Endothelial cell of umbilical vein (primary cell): Measurements from ENCODE around the gene DENND5A. TPM values are rescaled to one million over a fixed set of nuclear protein-coding genes. Genes with fewer than 3 reads are reported as not detected.

Experiments
- BruUV-seq: library from RNA; stranded (reverse); fragments of 400-500 nt; replicated peaks from 2 replicates; lab custom pipeline; 2021; lab: Mats Ljungman, UMichigan
- CTCF ChIA-PET: fragments of 300-600, 350-600 bp; sonication (Branson Sonifier 250); formaldehyde crosslinking; loops from one replicate; lab custom pipeline; 2021; ENCODE audit warnings: antibody characterized with exemption, inconsistent platforms; lab: Charles Lee
- POLR2A ChIA-PET: fragments of 300-600, 350-600 bp; sonication (Branson Sonifier 250); formaldehyde crosslinking; loops from one replicate; lab custom pipeline; 2021; ENCODE audit warnings: antibody characterized with exemption, inconsistent platforms; lab: Charles Lee
- DNase-seq: peaks from one replicate; pipeline ENCODE4 v3.0.0-alpha.2; 2011; ENCODE audit warnings: low read depth, low spot score
- FAIRE-seq: peaks from 2 replicates; lab custom pipeline; 2011; peaks lifted over from hg19 to GRCh38; lab: Jason Lieb, UNC
- H2AFZ ChIP-seq: 2 replicates; pipeline ENCODE4 v1.6.0; 2012; ENCODE audit warnings: low read depth, low read length, control low read depth, inconsistent platforms
- H3K27ac ChIP-seq: 2 replicates; pipeline ENCODE4 v1.5.1; 2011; ENCODE audit warnings: low read depth, mild to moderate bottlenecking, control low read depth, low read length, moderate library complexity; ENCODE audit not compliant: insufficient read depth
- H3K27me3 ChIP-seq, 2 experiments: 2 replicates each; pipeline versions ENCODE4 v1.6.0 to v1.6.1; 2011; ENCODE audit warnings: low read length in 2 of 2, mixed read lengths in 1 of 2; ENCODE audit not compliant: control insufficient read depth in 2 of 2, insufficient read depth in 2 of 2
- H3K36me3 ChIP-seq, 2 experiments: 2 replicates in 1 of 2; 3 replicates in 1 of 2; pipeline ENCODE4 v1.5.1; 2011; ENCODE audit warnings: low read length in 2 of 2, mild to moderate bottlenecking in 1 of 2, moderate library complexity in 1 of 2; ENCODE audit not compliant: control insufficient read depth in 2 of 2, insufficient read depth in 2 of 2; ENCODE audit errors: extremely low read depth in 1 of 2
- H3K4me1 ChIP-seq: 3 replicates; pipeline ENCODE4 v1.5.1; 2011; ENCODE audit warnings: mild to moderate bottlenecking, low read length; ENCODE audit not compliant: control insufficient read depth, insufficient read depth; ENCODE audit errors: extremely low read depth
- H3K4me2 ChIP-seq: 2 replicates; pipeline ENCODE4 v1.6.1; 2011; ENCODE audit warnings: low read length, control low read depth, mixed read lengths; ENCODE audit not compliant: insufficient read depth
- H3K4me3 ChIP-seq, 3 experiments: fragments of 200-600 bp in 1 of 3; sonication (generic), shearing (Covaris generic) in 1 of 3; replicated peaks in 1 of 3; 2 replicates each; pipeline ENCODE4 v1.5.1; 2011 to 2016; ENCODE audit warnings: control low read depth in 3 of 3, low read length in 3 of 3, mild to moderate bottlenecking in 2 of 3, inconsistent platforms in 1 of 3, low read depth in 1 of 3, moderate library complexity in 1 of 3; ENCODE audit not compliant: insufficient read depth in 1 of 3
- H3K79me2 ChIP-seq: 2 replicates; pipeline ENCODE4 v1.6.0; 2012; ENCODE audit warnings: low read length, inconsistent platforms; ENCODE audit not compliant: control insufficient read depth, insufficient read depth
- H3K9ac ChIP-seq: replicated peaks from 2 replicates; pipeline ENCODE3; 2011; ENCODE audit warnings: low read length, control low read depth; ENCODE audit not compliant: insufficient read depth; ENCODE audit errors: extremely low read depth
- H3K9me1 ChIP-seq: replicated peaks from 3 replicates; pipeline ENCODE4 v1.6.0; 2011; ENCODE audit warnings: mild to moderate bottlenecking, low read length; ENCODE audit not compliant: control insufficient read depth, insufficient read depth; ENCODE audit errors: extremely low read depth
- H3K9me3 ChIP-seq: replicated peaks from 2 replicates; pipeline ENCODE4 v1.5.1; 2012; ENCODE audit warnings: low read length, inconsistent platforms; ENCODE audit not compliant: control insufficient read depth, insufficient read depth
- H4K20me1 ChIP-seq: replicated peaks from 2 replicates; pipeline ENCODE3; 2011; ENCODE audit warnings: mild to moderate bottlenecking, low read length; ENCODE audit not compliant: control insufficient read depth, insufficient read depth; ENCODE audit errors: extremely low read depth
- CTCF ChIP-seq, 2 donors: IDR thresholded peaks; 1 replicate in 1 of 2; 2 replicates in 1 of 2; pipeline ENCODE4 v1.5.1; 2011; ENCODE audit warnings: low read length in 2 of 2, mild to moderate bottlenecking in 2 of 2, moderate library complexity in 2 of 2, control low read depth in 1 of 2, inconsistent platforms in 1 of 2, low read depth in 1 of 2; ENCODE audit not compliant: insufficient read depth in 1 of 2; ENCODE audit errors: extremely low read depth in 1 of 2
- EZH2 ChIP-seq: IDR thresholded peaks from 2 replicates; pipeline ENCODE4 v1.6.1; 2012; ENCODE audit warnings: borderline replicate concordance, low read depth, mild to moderate bottlenecking, moderate library complexity, low read length, inconsistent platforms; ENCODE audit not compliant: severe bottlenecking
- FOS ChIP-seq: IDR thresholded peaks from 2 replicates; pipeline ENCODE4 v1.6.1; 2011; ENCODE audit warnings: mild to moderate bottlenecking, low read length, moderate library complexity, borderline replicate concordance; ENCODE audit not compliant: insufficient read depth
- GATA2 ChIP-seq: IDR thresholded peaks from 2 replicates; pipeline ENCODE4 v1.7.0; 2011; ENCODE audit warnings: low read depth, mild to moderate bottlenecking, moderate library complexity, mixed read lengths, low read length; ENCODE audit not compliant: insufficient read length, insufficient read depth
- JUN ChIP-seq: IDR thresholded peaks from 2 replicates; pipeline ENCODE4 v1.6.1; 2011; ENCODE audit warnings: borderline replicate concordance, low read depth; ENCODE audit not compliant: insufficient read length, insufficient read depth
- MAX ChIP-seq: IDR thresholded peaks from 2 replicates; pipeline ENCODE4 v1.6.1; 2011; ENCODE audit not compliant: insufficient read depth, insufficient read length
- MYC ChIP-seq: IDR thresholded peaks from one replicate; pipeline ENCODE4 v1.6.1; 2011; ENCODE audit warnings: mild to moderate bottlenecking, low read depth, low read length
- POLR2A ChIP-seq: IDR thresholded peaks from 2 replicates; pipeline ENCODE4 v1.6.1; 2012; ENCODE audit warnings: low read depth, mild to moderate bottlenecking, control low read depth, low read length
- POLR2AphosphoS5 ChIP-seq: IDR thresholded peaks from 2 replicates; pipeline ENCODE4 v1.6.1; 2012; ENCODE audit warnings: low read depth, mild to moderate bottlenecking, control low read depth, low read length, moderate library complexity; ENCODE audit not compliant: insufficient read depth
- dilution Hi-C: fragments of 300-500 bp; cut with MboI; formaldehyde crosslinking; loops from one replicate; pipeline ENCODE4 v1.15.0; 2019; ENCODE audit warnings: low sequenced_read_pairs; ENCODE audit not compliant: extremely low pct_ligation_motif_present
- intact Hi-C: fragments of 100-400 bp; cut with micrococcal nuclease; formaldehyde crosslinking; loops from one replicate; pipeline ENCODE4 v1.10.0; 2022
- polyA plus RNA-seq, 4 experiments: library from polyadenylated mRNA; depleted of rRNA in 3 of 4; stranded (reverse) in 3 of 4; unstranded in 1 of 4; fragments of >200 nt; gene quantifications; 2 replicates each; pipeline versions ENCODE4 v1.2.1 to v1.2.3, GENCODE V29; 2011 to 2012; ENCODE audit warnings: missing spikeins in 1 of 4
- total RNA-seq: library from RNA; stranded (reverse); gene quantifications from 2 replicates; pipeline ENCODE4 v1.2.3, GENCODE V29; 2021

Gene DENND5A
- total and polyA plus RNA-seq, 2 donors (not counting 3 experiments of a cell fraction or from before 2014, with no cell fraction given), result 116 to 220 TPM

DNA sequence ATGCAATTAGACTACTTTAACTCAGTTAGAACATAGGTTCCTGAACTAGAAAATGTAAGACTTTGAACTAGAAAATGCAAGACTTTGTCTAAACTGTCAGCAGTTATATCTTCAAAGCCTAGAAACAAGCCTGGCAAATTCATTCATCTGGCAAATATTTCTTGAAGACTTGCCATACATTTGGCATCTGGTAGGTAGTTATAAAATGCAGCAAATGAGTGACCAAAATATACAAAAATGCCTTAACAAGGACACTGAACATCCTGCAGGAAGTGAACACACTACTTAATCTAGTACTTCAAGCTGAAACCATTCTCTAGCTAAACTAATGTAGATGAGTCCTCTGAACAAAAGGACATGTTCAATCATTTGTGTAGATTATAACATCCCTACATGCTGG, 89.0 kb downstream of the DENND5A start:
- DNase-seq (no peak), FAIRE-seq (no peak)
- dilution Hi-C loops (no loop called here), intact Hi-C loops (loop anchor here (10.0 kb wide), 1 partner anchor 209 kb away; the partner anchor contains the start of gene IPO7)
- ChIA-PET CTCF (interaction anchor here (1.0 to 1.2 kb wide), 2 partner anchors 11 to 330 kb away, joined by 4 read pairs; no protein-coding TSS in a partner anchor), POLR2A (no interaction called here)
- H3K79me2 ChIP-seq, result peaks cover 2% of the 10 kb centered on the region
- H3K9me1 ChIP-seq, result no peaks in the 10 kb centered on the region
- TF ChIP-seq POLR2AphosphoS5, result no peak
- H3K4me3 ChIP-seq, result no peak overlapping the region
- no peaks in the 10 kb centered on the region for H3K27me3 ChIP-seq
- H3K4me1 ChIP-seq, result peaks cover 11% of the 10 kb centered on the region
- no TSS peak for BruUV-seq
- no peaks in the 10 kb centered on the region for H4K20me1 ChIP-seq
- no peak overlapping the region for H3K4me2 ChIP-seq
- no peak overlapping the region for H2AFZ ChIP-seq
- H3K36me3 ChIP-seq, result peaks cover 8 to 18% of the 10 kb centered on the region in 2 experiments
- no peak overlapping the region for H3K27ac ChIP-seq
- H3K9ac ChIP-seq, result no peak overlapping the region
- no peaks in the 10 kb centered on the region for H3K9me3 ChIP-seq

- BruUV-seq, result no TSS peak
- Histone ChIP-seq H3K4me2 (no peak overlapping the region), H3K36me3 (peaks cover 6 to 9% of the 10 kb centered on the region in 2 experiments), H3K9me1 (no peaks in the 10 kb centered on the region), H3K9ac (no peak overlapping the region), H3K9me3 (no peaks in the 10 kb centered on the region), H2AFZ (no peak overlapping the region), H3K4me1 (peaks cover 14% of the 10 kb centered on the region), H3K27me3 (no peaks in the 10 kb centered on the region), H4K20me1 (no peaks in the 10 kb centered on the region), H3K4me3 (no peak overlapping the region), H3K27ac (no peak overlapping the region), H3K79me2 (peaks cover 2% of the 10 kb centered on the region)
- ChIA-PET CTCF (interaction anchor here (1.4 kb wide), 1 partner anchor 334 kb away, joined by 3 read pairs; no protein-coding TSS in a partner anchor), POLR2A (no interaction called here)
- intact Hi-C loops (loop anchor here (10.0 kb wide), 1 partner anchor 212 kb away; the partner anchor contains the start of gene IPO7), dilution Hi-C loops (no loop called here)
- no peak for DNase-seq
- TF ChIP-seq MYC (no peak), GATA2 (no peak), FOS (no peak), MAX (no peak), POLR2AphosphoS5 (no peak), CTCF (IDR thresholded peaks at IDR 0.05; ENCODE audit: extremely low read depth in 1 of 2, insufficient read depth in 1 of 2, low read depth in 1 of 2, low read length in 2 of 2) (no peak), EZH2 (no peak), POLR2A (no peak), JUN (no peak)
- FAIRE-seq, result no peak
Measured at GRCh38 chr11:9172389-9172788, 92.8 kb downstream of the DENND5A start.
